HepG2 (cell line): ENCODE results near the gene RNF213. TPM values are rescaled to one million over a fixed set of nuclear protein-coding genes. Genes with fewer than 3 reads are reported as not detected.
A peak's percentile ranks its signal among the peaks of the same experiment; 100 is the strongest.

Experiments used
- CEBPZ ChIP-seq: IDR thresholded peaks from 2 replicates; pipeline ENCODE4 v1.6.1; 2012; ENCODE audit warnings: low read length, improper control_type of control experiment
- FOXC1 ChIP-seq: sonication (generic); formaldehyde crosslinking; IDR thresholded peaks from 2 replicates; pipeline ENCODE4 v1.8.0; 2022; ENCODE audit warnings: mild to moderate bottlenecking, missing genetic modification reagents, borderline replicate concordance
- FOXK2 ChIP-seq: fragments of 450-650 bp; IDR thresholded peaks from 2 replicates; pipeline ENCODE4 v1.6.1; 2016
- GTF3A ChIP-seq: sonication (generic); formaldehyde crosslinking; conservative IDR thresholded peaks from 2 replicates; pipeline ENCODE4 v1.4.0; 2020; ENCODE audit warnings: mild to moderate bottlenecking, missing genetic modification reagents
- HMGXB4 ChIP-seq, 2 experiments: sonication (generic) in 1 of 2; formaldehyde crosslinking in 1 of 2; IDR thresholded peaks; 2 replicates each; pipeline versions ENCODE4 v1.4.0 to v1.6.1; 2018 to 2020; ENCODE audit warnings: missing genetic modification reagents in 2 of 2, borderline replicate concordance in 1 of 2, low read depth in 1 of 2, mild to moderate bottlenecking in 1 of 2, missing biosample characterization in 1 of 2
- TEAD2 ChIP-seq: sonication (generic); formaldehyde crosslinking; IDR thresholded peaks from 2 replicates; pipeline ENCODE4 v1.9.0; 2021; ENCODE audit warnings: missing genetic modification reagents
- ZNF138 ChIP-seq: sonication (generic); formaldehyde crosslinking; IDR thresholded peaks from 2 replicates; pipeline ENCODE4 v1.5.0; 2020; ENCODE audit warnings: mild to moderate bottlenecking, low read depth, missing genetic modification reagents
- ZNF460 ChIP-seq: sonication (generic); formaldehyde crosslinking; IDR thresholded peaks from 2 replicates; pipeline ENCODE4 v1.5.1; 2020; ENCODE audit warnings: missing genetic modification reagents, mild to moderate bottlenecking, borderline replicate concordance
- ZNF564 ChIP-seq: sonication (generic); formaldehyde crosslinking; IDR thresholded peaks from 2 replicates; pipeline ENCODE4 v1.8.1; 2023; ENCODE audit warnings: mild to moderate bottlenecking, missing genetic modification reagents
- ZNF879 ChIP-seq: sonication (generic); formaldehyde crosslinking; IDR thresholded peaks from 2 replicates; pipeline ENCODE4 v1.8.1; 2023; ENCODE audit warnings: missing genetic modification reagents
- polyA plus RNA-seq, 8 experiments: library from polyadenylated mRNA; depleted of rRNA in 3 of 8; stranded (reverse) in 7 of 8; unstranded in 1 of 8; fragments of >200 nt; fragmentation: Illumina TruSeq in 4 of 8; extraction: Trizol in 4 of 8; gene quantifications; 2 replicates each; pipeline versions ENCODE4 v1.2.1 to v1.2.3, GENCODE V29; 2011 to 2016; ENCODE audit warnings: low read depth in 4 of 8, missing spikeins in 1 of 8, mixed read lengths in 1 of 8; ENCODE audit not compliant: insufficient read depth in 1 of 8
- total RNA-seq, 5 experiments: library from RNA; depleted of rRNA; stranded (reverse); fragments of >200 nt; fragmentation: Illumina TruSeq; extraction: Trizol; gene quantifications; 2 replicates each; pipeline ENCODE4 v1.2.3, GENCODE V29; 2016; ENCODE audit warnings: low read depth in 1 of 5
- TF ChIP-seq, protein P1 (sequence below): sonication (generic); formaldehyde crosslinking; IDR thresholded peaks from 2 replicates; pipeline ENCODE4 v1.4.0; 2020; ENCODE audit warnings: mild to moderate bottlenecking, missing genetic modification reagents
- TF ChIP-seq, protein P2 (sequence below): sonication (generic); formaldehyde crosslinking; IDR thresholded peaks from 2 replicates; pipeline ENCODE4 v1.8.1; 2023; ENCODE audit warnings: mild to moderate bottlenecking, missing genetic modification reagents, borderline replicate concordance
- TF ChIP-seq, protein P3 (sequence below): IDR thresholded peaks from 2 replicates; pipeline ENCODE4 v1.6.1; 2016; ENCODE audit warnings: low read depth, missing genetic modification reagents, missing compliant biosample characterization
- TF ChIP-seq, protein P4 (sequence below): sonication (generic); formaldehyde crosslinking; conservative IDR thresholded peaks from 2 replicates; pipeline ENCODE4 v1.8.0; 2022; ENCODE audit warnings: low read depth, missing genetic modification reagents

The RNF213 gene
- total and polyA plus RNA-seq, 2 of the 13 experiments (the other 11 are each of a cell fraction or from before 2014, with no cell fraction given) = 38.6 to 38.7 TPM

- TF ChIP-seq, protein P1, sequence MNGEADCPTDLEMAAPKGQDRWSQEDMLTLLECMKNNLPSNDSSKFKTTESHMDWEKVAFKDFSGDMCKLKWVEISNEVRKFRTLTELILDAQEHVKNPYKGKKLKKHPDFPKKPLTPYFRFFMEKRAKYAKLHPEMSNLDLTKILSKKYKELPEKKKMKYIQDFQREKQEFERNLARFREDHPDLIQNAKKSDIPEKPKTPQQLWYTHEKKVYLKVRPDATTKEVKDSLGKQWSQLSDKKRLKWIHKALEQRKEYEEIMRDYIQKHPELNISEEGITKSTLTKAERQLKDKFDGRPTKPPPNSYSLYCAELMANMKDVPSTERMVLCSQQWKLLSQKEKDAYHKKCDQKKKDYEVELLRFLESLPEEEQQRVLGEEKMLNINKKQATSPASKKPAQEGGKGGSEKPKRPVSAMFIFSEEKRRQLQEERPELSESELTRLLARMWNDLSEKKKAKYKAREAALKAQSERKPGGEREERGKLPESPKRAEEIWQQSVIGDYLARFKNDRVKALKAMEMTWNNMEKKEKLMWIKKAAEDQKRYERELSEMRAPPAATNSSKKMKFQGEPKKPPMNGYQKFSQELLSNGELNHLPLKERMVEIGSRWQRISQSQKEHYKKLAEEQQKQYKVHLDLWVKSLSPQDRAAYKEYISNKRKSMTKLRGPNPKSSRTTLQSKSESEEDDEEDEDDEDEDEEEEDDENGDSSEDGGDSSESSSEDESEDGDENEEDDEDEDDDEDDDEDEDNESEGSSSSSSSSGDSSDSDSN (CRISPR knock-in tag) = peak; percentile 49; the same call in 1 of the 2 replicates
- TF ChIP-seq, protein P2, sequence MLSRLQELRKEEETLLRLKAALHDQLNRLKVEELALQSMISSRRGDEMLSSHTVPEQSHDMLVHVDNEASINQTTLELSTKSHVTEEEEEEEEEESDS (CRISPR knock-in tag) = no peak
- TF ChIP-seq, protein P3, sequence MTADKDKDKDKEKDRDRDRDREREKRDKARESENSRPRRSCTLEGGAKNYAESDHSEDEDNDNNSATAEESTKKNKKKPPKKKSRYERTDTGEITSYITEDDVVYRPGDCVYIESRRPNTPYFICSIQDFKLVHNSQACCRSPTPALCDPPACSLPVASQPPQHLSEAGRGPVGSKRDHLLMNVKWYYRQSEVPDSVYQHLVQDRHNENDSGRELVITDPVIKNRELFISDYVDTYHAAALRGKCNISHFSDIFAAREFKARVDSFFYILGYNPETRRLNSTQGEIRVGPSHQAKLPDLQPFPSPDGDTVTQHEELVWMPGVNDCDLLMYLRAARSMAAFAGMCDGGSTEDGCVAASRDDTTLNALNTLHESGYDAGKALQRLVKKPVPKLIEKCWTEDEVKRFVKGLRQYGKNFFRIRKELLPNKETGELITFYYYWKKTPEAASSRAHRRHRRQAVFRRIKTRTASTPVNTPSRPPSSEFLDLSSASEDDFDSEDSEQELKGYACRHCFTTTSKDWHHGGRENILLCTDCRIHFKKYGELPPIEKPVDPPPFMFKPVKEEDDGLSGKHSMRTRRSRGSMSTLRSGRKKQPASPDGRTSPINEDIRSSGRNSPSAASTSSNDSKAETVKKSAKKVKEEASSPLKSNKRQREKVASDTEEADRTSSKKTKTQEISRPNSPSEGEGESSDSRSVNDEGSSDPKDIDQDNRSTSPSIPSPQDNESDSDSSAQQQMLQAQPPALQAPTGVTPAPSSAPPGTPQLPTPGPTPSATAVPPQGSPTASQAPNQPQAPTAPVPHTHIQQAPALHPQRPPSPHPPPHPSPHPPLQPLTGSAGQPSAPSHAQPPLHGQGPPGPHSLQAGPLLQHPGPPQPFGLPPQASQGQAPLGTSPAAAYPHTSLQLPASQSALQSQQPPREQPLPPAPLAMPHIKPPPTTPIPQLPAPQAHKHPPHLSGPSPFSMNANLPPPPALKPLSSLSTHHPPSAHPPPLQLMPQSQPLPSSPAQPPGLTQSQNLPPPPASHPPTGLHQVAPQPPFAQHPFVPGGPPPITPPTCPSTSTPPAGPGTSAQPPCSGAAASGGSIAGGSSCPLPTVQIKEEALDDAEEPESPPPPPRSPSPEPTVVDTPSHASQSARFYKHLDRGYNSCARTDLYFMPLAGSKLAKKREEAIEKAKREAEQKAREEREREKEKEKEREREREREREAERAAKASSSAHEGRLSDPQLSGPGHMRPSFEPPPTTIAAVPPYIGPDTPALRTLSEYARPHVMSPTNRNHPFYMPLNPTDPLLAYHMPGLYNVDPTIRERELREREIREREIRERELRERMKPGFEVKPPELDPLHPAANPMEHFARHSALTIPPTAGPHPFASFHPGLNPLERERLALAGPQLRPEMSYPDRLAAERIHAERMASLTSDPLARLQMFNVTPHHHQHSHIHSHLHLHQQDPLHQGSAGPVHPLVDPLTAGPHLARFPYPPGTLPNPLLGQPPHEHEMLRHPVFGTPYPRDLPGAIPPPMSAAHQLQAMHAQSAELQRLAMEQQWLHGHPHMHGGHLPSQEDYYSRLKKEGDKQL (CRISPR knock-in tag) = no peak
- no peak for TF ChIP-seq TEAD2
- peak in 1 of 2 experiments; percentile 22; a peak in 1 of 4 replicates for TF ChIP-seq HMGXB4 (CRISPR knock-in tag; IDR thresholded peaks at IDR 0.05; ENCODE audit: borderline replicate concordance in 1 of 2, low read depth in 1 of 2)
- TF ChIP-seq FOXK2 = no peak
- no peak for TF ChIP-seq CEBPZ
- TF ChIP-seq ZNF879 = no peak
- no peak for TF ChIP-seq GTF3A
- peak; percentile 50; the same call in 1 of the 2 replicates for TF ChIP-seq ZNF564 (CRISPR knock-in tag)
- peak; percentile 69; the same call in 1 of the 2 replicates for TF ChIP-seq FOXC1 (CRISPR knock-in tag)
- TF ChIP-seq ZNF138 = peak; percentile 71
- no peak for TF ChIP-seq ZNF460 (CRISPR knock-in tag)
- TF ChIP-seq, protein P4, sequence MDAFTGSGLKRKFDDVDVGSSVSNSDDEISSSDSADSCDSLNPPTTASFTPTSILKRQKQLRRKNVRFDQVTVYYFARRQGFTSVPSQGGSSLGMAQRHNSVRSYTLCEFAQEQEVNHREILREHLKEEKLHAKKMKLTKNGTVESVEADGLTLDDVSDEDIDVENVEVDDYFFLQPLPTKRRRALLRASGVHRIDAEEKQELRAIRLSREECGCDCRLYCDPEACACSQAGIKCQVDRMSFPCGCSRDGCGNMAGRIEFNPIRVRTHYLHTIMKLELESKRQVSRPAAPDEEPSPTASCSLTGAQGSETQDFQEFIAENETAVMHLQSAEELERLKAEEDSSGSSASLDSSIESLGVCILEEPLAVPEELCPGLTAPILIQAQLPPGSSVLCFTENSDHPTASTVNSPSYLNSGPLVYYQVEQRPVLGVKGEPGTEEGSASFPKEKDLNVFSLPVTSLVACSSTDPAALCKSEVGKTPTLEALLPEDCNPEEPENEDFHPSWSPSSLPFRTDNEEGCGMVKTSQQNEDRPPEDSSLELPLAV (CRISPR knock-in tag) = 0 out of 2 replicates have a peak, but pooled peaks have one; percentile 32
Observed at GRCh38 chr17:80260069-80260535, 550 bp upstream of the RNF213 start (continued).
